ENCODE measurements around the gene STPG4. TPM values are rescaled to one million over a fixed set of nuclear protein-coding genes. Genes with fewer than 3 reads are reported as not detected.

The STPG4 gene
- total RNA-seq, 1 experiment from 2014 or later: 0.13 TPM

DNA sequence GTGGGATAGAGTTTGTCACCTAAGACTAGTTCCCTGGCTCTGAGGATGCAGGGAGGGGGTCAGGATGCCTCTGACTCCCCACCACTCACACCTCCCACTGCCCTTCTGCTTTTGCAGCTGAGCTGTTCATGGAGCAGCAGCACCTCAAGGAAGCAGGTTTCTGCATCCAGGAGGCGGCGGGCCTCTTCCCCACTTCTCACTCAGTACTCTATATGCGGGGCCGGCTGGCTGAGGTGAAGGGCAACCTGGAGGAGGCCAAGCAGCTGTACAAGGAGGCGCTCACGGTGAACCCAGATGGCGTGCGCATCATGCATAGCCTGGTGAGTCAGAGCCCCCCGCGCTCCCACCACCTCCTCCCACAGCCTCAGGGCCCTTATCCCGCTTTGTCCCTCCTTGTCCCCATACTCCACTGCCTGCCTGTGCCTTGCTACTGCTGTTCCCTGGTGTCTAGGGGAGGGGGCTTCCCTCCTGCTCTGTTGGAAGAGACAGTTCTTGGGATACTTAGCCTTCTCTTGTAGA is 94.4 kb downstream of the STPG4 start:
- Histone ChIP-seq H4K91ac (ENCODE audit: insufficient read length, low read depth, low read length) (no peak overlapping the region), H2BK5ac (ENCODE audit: insufficient read length, low read length) (no peak overlapping the region), H3K14ac (ENCODE audit: insufficient read depth, low read length) (no peak overlapping the region; the same call in 1 of the 2 replicates), H4K5ac (ENCODE audit: insufficient read length, low read depth, low read length) (no peak overlapping the region), H2AFZ (ENCODE audit: low read length) (no peak overlapping the region), H3K4me2 (ENCODE audit: insufficient read depth, insufficient read length, low read length) (no peak overlapping the region), H4K20me1 (ENCODE audit: control insufficient read depth, insufficient read depth, insufficient read length) (no peaks in the 10 kb centered on the region), H3K4me1 (ENCODE audit: insufficient read depth, low read length) (peaks cover 18% of the 10 kb centered on the region; the same call in 1 of the 2 replicates), H3K9ac (ENCODE audit: extremely low read depth, insufficient read length, low read length) (no peak overlapping the region), H3K4ac (ENCODE audit: low read depth, low read length) (no peak overlapping the region), H2BK120ac (ENCODE audit: low read depth, low read length, poor library complexity, severe bottlenecking) (no peak overlapping the region), H3K56ac (ENCODE audit: insufficient read length, low read depth, low read length) (no peak overlapping the region), H3K18ac (ENCODE audit: insufficient read length, low read depth, low read length) (no peak overlapping the region), H4K8ac (replicated peaks; ENCODE audit: insufficient read length, low read depth, low read length) (no peak overlapping the region), H2BK15ac (ENCODE audit: low read depth, low read length) (no peak overlapping the region), H3K9me3 (ENCODE audit: control insufficient read depth, low read depth, low read length) (no peaks in the 10 kb centered on the region), H3K27ac (ENCODE audit: insufficient read length, low read depth, low read length) (no peak overlapping the region), H3K79me1 (ENCODE audit: insufficient read depth, low read depth, low read length, poor library complexity, severe bottlenecking) (no peaks in the 10 kb centered on the region), H2BK12ac (ENCODE audit: insufficient read length, low read depth, low read length) (no peak overlapping the region), H2AK5ac (ENCODE audit: insufficient read length, low read length) (no peak overlapping the region), H3K27me3 (ENCODE audit: insufficient read depth, low read length) (no peaks in the 10 kb centered on the region), H3T11ph (ENCODE audit: low read length) (no peak overlapping the region), H2BK20ac (ENCODE audit: low read depth, low read length, poor library complexity, severe bottlenecking) (no peak overlapping the region), H3K79me2 (ENCODE audit: insufficient read depth, low read length) (no peaks in the 10 kb centered on the region), H3K23me2 (ENCODE audit: insufficient read length, low read depth, low read length, poor library complexity, severe bottlenecking) (no peaks in the 10 kb centered on the region), H3K23ac (ENCODE audit: insufficient read length, low read depth, low read length) (no peak overlapping the region)
- Mint-ChIP-seq H3K4me3 (no peak overlapping the region), H3K4me1 (peaks cover 42 to 47% of the 10 kb centered on the region in 2 experiments), H3K36me3 (ENCODE audit: insufficient read depth in 1 of 3, low read depth in 3 of 3) (no peaks in the 10 kb centered on the region; a peak in 3 of 7 replicates), H3K27ac (no peak overlapping the region; a peak in 2 of 7 replicates), H3K27me3 (ENCODE audit: low read depth) (no peaks in the 10 kb centered on the region), H3K9me3 (no peaks in the 10 kb centered on the region)
- no CpG with 5 or more reads among the region's 11 CpGs for WGBS (ENCODE audit: extremely low coverage, insufficient read length, low lambda C conversion rate)
- no peak for DNase-seq
- TF ChIP-seq, protein P1, sequence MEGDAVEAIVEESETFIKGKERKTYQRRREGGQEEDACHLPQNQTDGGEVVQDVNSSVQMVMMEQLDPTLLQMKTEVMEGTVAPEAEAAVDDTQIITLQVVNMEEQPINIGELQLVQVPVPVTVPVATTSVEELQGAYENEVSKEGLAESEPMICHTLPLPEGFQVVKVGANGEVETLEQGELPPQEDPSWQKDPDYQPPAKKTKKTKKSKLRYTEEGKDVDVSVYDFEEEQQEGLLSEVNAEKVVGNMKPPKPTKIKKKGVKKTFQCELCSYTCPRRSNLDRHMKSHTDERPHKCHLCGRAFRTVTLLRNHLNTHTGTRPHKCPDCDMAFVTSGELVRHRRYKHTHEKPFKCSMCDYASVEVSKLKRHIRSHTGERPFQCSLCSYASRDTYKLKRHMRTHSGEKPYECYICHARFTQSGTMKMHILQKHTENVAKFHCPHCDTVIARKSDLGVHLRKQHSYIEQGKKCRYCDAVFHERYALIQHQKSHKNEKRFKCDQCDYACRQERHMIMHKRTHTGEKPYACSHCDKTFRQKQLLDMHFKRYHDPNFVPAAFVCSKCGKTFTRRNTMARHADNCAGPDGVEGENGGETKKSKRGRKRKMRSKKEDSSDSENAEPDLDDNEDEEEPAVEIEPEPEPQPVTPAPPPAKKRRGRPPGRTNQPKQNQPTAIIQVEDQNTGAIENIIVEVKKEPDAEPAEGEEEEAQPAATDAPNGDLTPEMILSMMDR (conservative IDR thresholded peaks at IDR 0.05): no peak
